A673 (cell line): ENCODE measurements around the gene PALLD. TPM values are rescaled to one million over a fixed set of nuclear protein-coding genes. Genes with fewer than 3 reads are reported as not detected.

Source experiments
- BruUV-seq: library from RNA; stranded (reverse); fragments of 400-500 nt; replicated peaks from 2 replicates; lab custom pipeline; 2021; lab: Mats Ljungman, UMichigan
- CTCF ChIA-PET: fragments of 300-600 bp; sonication (Branson Sonifier 250); formaldehyde crosslinking; loops from one replicate; lab custom pipeline; 2022; ENCODE audit warnings: antibody characterized with exemption; lab: Charles Lee
- POLR2A ChIA-PET: fragments of 300-600 bp; sonication (Branson Sonifier 250); formaldehyde crosslinking; loops from one replicate; lab custom pipeline; 2022; ENCODE audit warnings: antibody characterized with exemption; ENCODE audit not compliant: low non-redundant PET; lab: Charles Lee
- DNase-seq: peaks from one replicate; pipeline ENCODE4 v3.0.0-alpha.2; 2015; ENCODE audit warnings: low spot score
- H3K27ac ChIP-seq: fragments of 200-600 bp; sonication (generic); 2 replicates; pipeline ENCODE4 v1.5.1; 2016; ENCODE audit warnings: mixed run types, low read depth, mild to moderate bottlenecking, mixed read lengths, antibody characterized with exemption, low read length; ENCODE audit not compliant: poor library complexity, severe bottlenecking
- H3K27me3 ChIP-seq: fragments of 200-600 bp; sonication (generic); replicated peaks from 2 replicates; pipeline ENCODE4 v1.6.1; 2017; ENCODE audit warnings: mixed run types, low read depth, mild to moderate bottlenecking, mixed read lengths, antibody characterized with exemption, low read length; ENCODE audit not compliant: insufficient read depth, poor library complexity
- H3K36me3 ChIP-seq: fragments of 200-600 bp; sonication (generic); 2 replicates; pipeline ENCODE4 v1.6.1; 2016; ENCODE audit warnings: mixed run types, mild to moderate bottlenecking, mixed read lengths, antibody characterized with exemption, low read length; ENCODE audit not compliant: insufficient read depth, poor library complexity, severe bottlenecking
- H3K4me1 ChIP-seq: fragments of 200-600 bp; sonication (generic); 2 replicates; pipeline ENCODE4 v1.6.1; 2017; ENCODE audit warnings: mixed run types, mild to moderate bottlenecking, mixed read lengths, antibody characterized with exemption, low read length; ENCODE audit not compliant: insufficient read depth, poor library complexity, severe bottlenecking
- H3K4me3 ChIP-seq: fragments of 200-600 bp; sonication (generic); 2 replicates; pipeline ENCODE4 v1.5.1; 2016; ENCODE audit warnings: low read depth, mixed run types, mild to moderate bottlenecking, mixed read lengths, low read length; ENCODE audit not compliant: poor library complexity, severe bottlenecking
- H3K9me3 ChIP-seq: fragments of 200-600 bp; sonication (generic); 2 replicates; pipeline ENCODE4 v1.6.1; 2016; ENCODE audit warnings: mixed run types, low read depth, mild to moderate bottlenecking, mixed read lengths, antibody characterized with exemption, low read length; ENCODE audit not compliant: poor library complexity, severe bottlenecking
- CTCF ChIP-seq: fragments of 300-800, 200-600 bp; sonication (generic); conservative IDR thresholded peaks from 2 replicates; pipeline ENCODE4 v1.5.1; 2017; ENCODE audit warnings: low read depth, mild to moderate bottlenecking, antibody characterized with exemption, low read length, moderate library complexity, mixed read lengths
- EZH2 ChIP-seq: fragments of 200-600 bp; sonication (generic); IDR thresholded peaks from 2 replicates; pipeline ENCODE4 v1.6.1; 2017; ENCODE audit warnings: borderline replicate concordance, low read depth, mild to moderate bottlenecking, mixed read lengths, antibody characterized with exemption, low read length; ENCODE audit not compliant: poor library complexity, severe bottlenecking
- intact Hi-C: fragments of 100-400 bp; cut with micrococcal nuclease; formaldehyde crosslinking; loops from one replicate; pipeline ENCODE4 v1.10.0; 2022; ENCODE audit not compliant: unreplicated experiment
- total RNA-seq: library from RNA; stranded (reverse); gene quantifications from 2 replicates; pipeline ENCODE4 v1.2.3, GENCODE V29; 2021

The PALLD gene
- total RNA-seq, 1 experiment from 2014 or later, result 44.1 TPM

- Histone ChIP-seq H3K27ac (no peak overlapping the region), H3K9me3 (no peaks in the 10 kb centered on the region), H3K4me1 (peaks cover 55% of the 10 kb centered on the region), H3K4me3 (no peak overlapping the region), H3K27me3 (no peaks in the 10 kb centered on the region), H3K36me3 (no peaks in the 10 kb centered on the region)
- intact Hi-C loops, result loop anchor here (10.0 kb wide), 1 partner anchor 373 kb away; no protein-coding TSS in a partner anchor
- ChIA-PET CTCF (no interaction called here), POLR2A (no interaction called here)
- BruUV-seq, result no TSS peak
- peak; percentile 17 for DNase-seq
- no peak for TF ChIP-seq CTCF
- TF ChIP-seq EZH2, result no peak
Observed at GRCh38 chr4:168557658-168558057, 60.8 kb downstream of the PALLD start.

- H3K27ac ChIP-seq, result no peak overlapping the region
- peaks cover 55% of the 10 kb centered on the region for H3K4me1 ChIP-seq
- H3K27me3 ChIP-seq, result no peaks in the 10 kb centered on the region
- H3K36me3 ChIP-seq, result no peaks in the 10 kb centered on the region
- intact Hi-C loops, result loop anchor here (10.0 kb wide), 1 partner anchor 374 kb away; no protein-coding TSS in a partner anchor
- ChIA-PET POLR2A (no interaction called here), CTCF (no interaction called here)
- TF ChIP-seq EZH2 (no peak), CTCF (no peak)
- H3K9me3 ChIP-seq, result no peaks in the 10 kb centered on the region
- no peak overlapping the region for H3K4me3 ChIP-seq
- DNase-seq, result peak; percentile 34
- no TSS peak for BruUV-seq
Observed at GRCh38 chr4:168558599-168558998, 61.7 kb downstream of the PALLD start.

GRCh38 chr4:168560184-168561180 is 63.6 kb downstream of the PALLD start:
- ChIA-PET POLR2A (no interaction called here), CTCF (no interaction called here)
- H3K9me3 ChIP-seq, result no peaks in the 10 kb centered on the region
- TF ChIP-seq EZH2 (no peak), CTCF (no peak)
- H3K27me3 ChIP-seq, result no peaks in the 10 kb centered on the region
- peak; percentile 36 for DNase-seq
- H3K4me3 ChIP-seq, result no peak overlapping the region
- peaks cover 50% of the 10 kb centered on the region for H3K4me1 ChIP-seq
- BruUV-seq, result no TSS peak
- intact Hi-C loops, result no loop called here
- no peaks in the 10 kb centered on the region for H3K36me3 ChIP-seq
- peak overlapping the region; percentile 4 for H3K27ac ChIP-seq
